ENCODE results near the gene PPP2R5E. TPM values are rescaled to one million over a fixed set of nuclear protein-coding genes. Genes with fewer than 3 reads are reported as not detected.

The PPP2R5E gene
- total RNA-seq, 1 donor from 2014 or later: 19.9 TPM

- peak; percentile 37 for DNase-seq
These were observed 72.0 kb downstream of the PPP2R5E start for GRCh38 chr14:63470962-63471793.

DNA sequence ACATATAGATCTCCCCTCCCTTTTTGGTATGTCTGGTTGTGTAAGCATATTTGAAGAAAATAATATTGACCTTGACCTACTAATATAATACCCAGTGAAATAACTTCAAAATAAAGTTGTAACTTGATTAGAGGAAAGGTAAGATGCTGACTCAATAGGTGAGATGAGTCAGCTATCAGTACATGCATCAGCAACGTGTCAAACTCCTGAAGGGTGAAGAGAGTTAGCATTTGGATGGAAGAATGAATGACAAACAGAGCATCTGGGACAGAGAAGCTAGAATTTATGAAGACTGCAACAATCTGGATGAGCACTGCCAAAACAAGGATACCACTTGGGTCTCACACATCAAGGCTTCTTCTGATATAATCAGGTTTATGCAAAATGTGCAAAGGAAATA lies 74.9 kb downstream of the PPP2R5E start:
- no peak for DNase-seq

DNA sequence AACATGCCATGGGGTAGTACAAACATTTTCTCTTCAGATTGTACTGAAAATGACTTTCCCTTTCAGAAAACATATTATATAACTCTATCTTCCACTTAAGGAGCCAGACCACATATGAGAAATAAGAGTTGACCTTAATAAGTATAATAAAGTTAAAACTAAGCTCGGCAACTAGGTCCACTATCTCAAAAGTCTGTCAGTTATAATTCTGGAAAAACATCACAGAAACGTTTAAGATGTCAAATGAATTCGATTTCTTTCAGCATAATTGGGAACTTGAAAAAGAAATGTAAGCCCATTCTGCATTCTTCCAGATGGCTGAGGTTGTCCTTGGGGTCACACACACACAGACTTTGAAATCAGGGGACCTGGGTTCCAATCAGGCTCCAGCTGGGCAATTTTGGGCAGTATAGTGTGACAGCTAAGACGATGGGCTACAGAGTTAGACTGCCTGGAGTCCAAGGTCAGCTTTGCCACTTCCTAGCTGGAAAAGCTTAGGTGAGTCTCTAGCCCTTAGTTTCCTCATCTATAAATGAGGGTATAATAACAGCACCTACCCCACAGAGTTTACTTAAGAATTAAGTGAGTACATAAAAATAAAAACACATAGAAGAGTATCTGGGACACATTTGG lies 75.6 kb downstream of the PPP2R5E start:
- DNase-seq: no peak

DNA sequence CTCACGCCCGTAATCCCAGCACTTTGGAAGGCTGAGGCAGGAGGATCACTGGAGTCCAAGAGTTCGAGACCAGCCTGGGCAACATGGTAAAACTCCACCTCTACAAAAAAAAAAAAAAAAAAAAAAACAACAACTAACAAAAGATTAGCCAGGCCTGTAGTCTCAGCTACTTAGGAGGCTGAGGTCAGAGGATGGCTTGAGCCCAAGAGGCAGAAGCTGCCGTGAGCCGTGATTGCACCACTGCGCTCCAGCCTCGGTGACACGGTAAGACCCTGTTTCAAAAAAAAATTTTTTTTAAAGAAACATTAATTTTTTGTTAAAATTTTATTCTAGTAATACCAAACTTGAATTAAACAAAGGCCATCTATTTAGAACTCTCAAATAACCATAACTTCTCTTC lies 77.8 kb downstream of the PPP2R5E start:
- no peak for DNase-seq

GRCh38 chr14:63460680-63461369 lies 82.4 kb downstream of the PPP2R5E start:
- DNase-seq: no peak

GRCh38 chr14:63459738-63460137 lies 83.4 kb downstream of the PPP2R5E start:
- no peak for DNase-seq

DNA sequence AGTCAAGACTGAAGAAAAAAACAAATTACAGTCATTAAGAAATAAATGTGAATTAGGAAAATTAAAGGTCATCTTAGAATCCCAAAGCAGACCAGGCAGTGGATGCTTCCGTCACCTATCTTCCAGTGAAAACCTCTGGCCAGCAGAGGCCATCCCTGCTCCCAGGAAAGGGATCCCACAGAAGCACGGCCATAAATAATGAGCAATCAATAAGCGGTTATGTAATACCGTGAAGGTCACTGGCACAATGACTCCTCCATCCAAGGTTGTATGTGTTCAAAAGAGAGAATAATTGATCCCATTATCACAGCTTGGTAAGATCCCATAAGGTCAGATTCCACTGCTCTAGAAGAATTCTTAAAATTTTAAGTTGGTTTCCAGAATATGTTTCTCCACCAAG lies 85.7 kb downstream of the PPP2R5E start:
- DNase-seq: no peak

- DNase-seq: no peak
These were observed 88.1 kb downstream of the PPP2R5E start for GRCh38 chr14:63454863-63455622.

- DNase-seq: no peak
These were observed 88.7 kb downstream of the PPP2R5E start for GRCh38 chr14:63454436-63454835.

DNA sequence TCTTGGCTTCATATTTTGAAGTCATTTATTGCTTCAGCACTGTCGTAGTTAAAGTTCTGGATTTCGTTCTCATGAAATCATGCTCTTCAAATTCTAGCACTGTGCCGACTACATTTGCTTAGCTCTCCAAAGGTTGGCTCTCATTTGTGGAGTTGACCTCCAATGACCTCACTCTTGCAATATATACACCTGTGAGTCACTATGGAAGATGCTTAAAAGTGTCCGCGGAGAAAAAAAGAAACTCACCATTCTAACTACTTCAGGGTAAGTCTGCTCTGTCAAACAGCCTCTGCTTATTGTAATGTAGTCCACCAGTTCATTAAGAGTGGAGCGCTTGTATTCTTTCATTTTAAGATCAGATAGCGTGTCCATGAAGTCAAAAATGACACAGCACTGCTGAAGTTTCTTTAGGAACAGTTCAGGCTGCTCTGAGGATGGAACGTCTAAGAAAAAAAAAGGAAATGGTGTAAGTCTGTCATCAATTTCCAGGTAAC lies 89.7 kb downstream of the PPP2R5E start:
- no peak for DNase-seq

- DNase-seq: no peak
These were observed 90.4 kb downstream of the PPP2R5E start for GRCh38 chr14:63452796-63453195.

DNA sequence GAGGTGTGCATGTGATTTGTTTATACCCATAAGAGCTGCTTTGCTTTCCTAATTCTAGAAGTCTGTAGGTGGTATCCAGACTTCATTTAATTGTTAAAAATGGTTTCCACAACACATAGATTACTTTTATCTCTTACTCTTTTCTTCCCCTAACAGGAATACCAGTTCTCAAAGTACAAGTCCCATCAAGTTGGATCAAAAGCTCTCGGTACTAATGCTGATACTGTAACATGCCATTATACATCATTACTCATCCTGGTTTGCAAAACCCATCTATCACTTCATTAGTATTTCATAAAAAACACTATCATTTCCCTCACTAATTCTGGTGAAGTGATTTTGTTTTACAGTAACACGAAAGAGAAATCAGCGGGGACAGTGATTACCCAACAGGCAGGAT lies 94.3 kb downstream of the PPP2R5E start:
- DNase-seq: no peak

GRCh38 chr14:63444588-63444987 lies 98.6 kb downstream of the PPP2R5E start:
- no peak for DNase-seq

DNA sequence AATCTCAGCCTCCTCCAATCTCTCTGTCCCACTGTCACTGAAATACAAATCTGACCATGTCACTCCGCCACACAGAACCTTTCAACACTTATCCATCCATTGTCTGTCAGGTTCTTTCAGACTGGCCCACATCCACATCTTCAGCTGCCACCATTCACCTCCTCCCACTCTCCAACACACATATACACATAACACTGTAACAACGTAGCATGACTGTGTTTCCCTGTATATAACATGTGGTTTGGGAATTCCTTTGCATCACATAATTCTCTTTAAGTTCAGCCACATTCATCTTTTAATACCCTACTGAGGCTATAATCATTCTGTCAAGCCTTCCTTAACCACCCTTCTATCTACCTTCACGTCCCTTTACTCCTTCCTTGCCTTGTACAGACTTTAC lies 99.2 kb downstream of the PPP2R5E start:
- no peak for DNase-seq

DNA sequence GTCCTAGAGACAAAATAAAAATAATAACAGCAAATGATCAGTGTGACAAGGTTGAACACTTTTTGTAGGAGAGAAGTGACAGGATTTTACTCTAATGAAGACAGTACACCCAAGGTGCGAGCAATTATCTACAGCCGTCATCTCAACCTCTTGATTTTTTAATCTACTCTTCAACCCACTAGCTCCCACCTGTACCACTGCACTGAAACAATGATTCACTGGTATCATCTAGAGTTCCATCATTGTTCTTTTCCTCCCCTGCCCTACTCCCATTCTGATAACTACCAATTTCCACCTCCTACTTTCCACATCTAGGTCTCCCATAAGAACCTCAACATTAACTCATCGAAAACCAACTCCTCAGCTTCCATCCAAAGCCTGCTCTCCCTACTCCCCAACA lies 99.8 kb downstream of the PPP2R5E start:
- no peak for DNase-seq

DNA sequence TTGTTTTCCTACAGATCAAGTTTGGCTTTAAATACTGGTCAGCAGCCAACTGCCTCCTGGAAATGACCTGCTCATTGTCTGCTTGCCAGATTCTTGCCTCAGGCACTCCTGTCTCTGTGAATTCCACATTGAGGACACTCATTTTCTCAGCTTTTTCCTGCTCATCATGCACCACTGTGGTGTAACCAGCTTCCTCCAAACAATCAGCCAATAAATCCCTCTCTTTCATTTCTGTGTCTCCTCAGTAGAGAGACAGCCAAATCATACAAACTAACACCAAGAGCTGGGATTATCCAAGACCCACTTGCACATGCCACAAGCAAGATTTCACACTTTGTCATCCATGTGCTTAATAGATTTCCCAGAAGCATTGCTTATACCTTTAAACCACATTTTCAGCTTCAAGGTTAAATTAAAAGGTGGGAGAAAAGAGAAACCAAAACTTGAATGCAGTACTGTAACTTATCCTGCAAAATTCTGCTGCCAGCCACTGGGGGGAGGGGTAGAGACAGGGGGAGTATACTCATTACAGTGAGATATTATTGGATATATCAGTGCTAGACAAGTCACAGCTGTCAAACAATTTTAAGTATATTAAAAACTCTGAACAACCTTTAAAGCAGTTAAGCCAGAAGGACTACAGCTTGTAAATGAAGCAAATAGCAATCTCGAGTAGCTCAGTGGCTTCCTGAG lies 105.0 kb downstream of the PPP2R5E start:
- DNase-seq: peak; percentile 8

- DNase-seq: no peak
These were observed 106.7 kb downstream of the PPP2R5E start for GRCh38 chr14:63436286-63437098.

GRCh38 chr14:63435838-63436237 lies 107.3 kb downstream of the PPP2R5E start:
- DNase-seq: peak; percentile 68

GRCh38 chr14:63435204-63435603 lies 108.0 kb downstream of the PPP2R5E start:
- no peak for DNase-seq

DNA sequence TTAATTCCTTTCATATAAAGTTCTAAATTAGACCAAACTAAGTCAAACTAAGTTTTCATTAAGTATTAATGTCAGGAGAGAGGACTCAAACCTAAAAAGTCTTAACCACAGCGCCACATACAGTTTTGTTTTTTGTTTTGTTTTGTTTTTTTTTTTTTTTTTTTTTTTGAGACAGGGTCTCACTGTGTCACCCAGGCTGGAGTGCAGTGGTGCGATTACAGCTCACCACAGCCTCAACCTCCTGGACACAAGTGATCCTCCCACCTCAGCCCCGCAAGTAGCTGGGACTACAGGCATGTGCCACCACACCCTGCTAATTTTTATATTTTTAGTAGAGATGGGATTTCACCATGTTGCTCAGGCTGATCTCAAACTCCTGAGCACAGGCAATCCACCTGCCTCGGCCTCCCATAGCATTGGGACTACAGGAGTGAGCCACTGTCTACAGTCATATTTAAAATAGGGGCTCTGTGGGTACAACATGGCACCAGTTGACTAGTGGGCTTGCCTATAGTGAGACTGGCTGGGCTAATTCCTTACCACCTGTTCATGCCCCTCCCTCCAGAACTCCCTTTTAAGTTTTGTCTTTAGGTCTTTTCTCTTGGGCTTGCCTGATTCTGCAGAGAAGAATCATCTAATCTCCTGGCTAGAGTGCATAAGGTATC lies 110.2 kb downstream of the PPP2R5E start:
- DNase-seq: no peak

Measured in skin of body (tissue), 2 donors.